Fibroblast of pulmonary artery (primary cell): ENCODE measurements around the gene WLS.

Experiments
- DNase-seq: peaks from one replicate; pipeline ENCODE4 v3.0.0-alpha.2; 2010; ENCODE audit warnings: low read depth
- H3K4me3 ChIP-seq: replicated peaks from 2 replicates; pipeline ENCODE4 v1.5.1; 2011; ENCODE audit warnings: low read depth, mild to moderate bottlenecking, control low read depth, low read length, moderate library complexity
- TF ChIP-seq, protein P1 (sequence below): IDR thresholded peaks from 2 replicates; pipeline ENCODE4 v1.5.1; 2011; ENCODE audit warnings: mild to moderate bottlenecking, control low read depth, low read length, inconsistent platforms; ENCODE audit errors: missing control alignments

Gene WLS

GRCh38 chr1:68202239-68202832, 30.0 kb downstream of the WLS start:
- H3K4me3 ChIP-seq = no peak overlapping the region
- no peak for DNase-seq
- TF ChIP-seq, protein P1, sequence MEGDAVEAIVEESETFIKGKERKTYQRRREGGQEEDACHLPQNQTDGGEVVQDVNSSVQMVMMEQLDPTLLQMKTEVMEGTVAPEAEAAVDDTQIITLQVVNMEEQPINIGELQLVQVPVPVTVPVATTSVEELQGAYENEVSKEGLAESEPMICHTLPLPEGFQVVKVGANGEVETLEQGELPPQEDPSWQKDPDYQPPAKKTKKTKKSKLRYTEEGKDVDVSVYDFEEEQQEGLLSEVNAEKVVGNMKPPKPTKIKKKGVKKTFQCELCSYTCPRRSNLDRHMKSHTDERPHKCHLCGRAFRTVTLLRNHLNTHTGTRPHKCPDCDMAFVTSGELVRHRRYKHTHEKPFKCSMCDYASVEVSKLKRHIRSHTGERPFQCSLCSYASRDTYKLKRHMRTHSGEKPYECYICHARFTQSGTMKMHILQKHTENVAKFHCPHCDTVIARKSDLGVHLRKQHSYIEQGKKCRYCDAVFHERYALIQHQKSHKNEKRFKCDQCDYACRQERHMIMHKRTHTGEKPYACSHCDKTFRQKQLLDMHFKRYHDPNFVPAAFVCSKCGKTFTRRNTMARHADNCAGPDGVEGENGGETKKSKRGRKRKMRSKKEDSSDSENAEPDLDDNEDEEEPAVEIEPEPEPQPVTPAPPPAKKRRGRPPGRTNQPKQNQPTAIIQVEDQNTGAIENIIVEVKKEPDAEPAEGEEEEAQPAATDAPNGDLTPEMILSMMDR = no peak

DNA sequence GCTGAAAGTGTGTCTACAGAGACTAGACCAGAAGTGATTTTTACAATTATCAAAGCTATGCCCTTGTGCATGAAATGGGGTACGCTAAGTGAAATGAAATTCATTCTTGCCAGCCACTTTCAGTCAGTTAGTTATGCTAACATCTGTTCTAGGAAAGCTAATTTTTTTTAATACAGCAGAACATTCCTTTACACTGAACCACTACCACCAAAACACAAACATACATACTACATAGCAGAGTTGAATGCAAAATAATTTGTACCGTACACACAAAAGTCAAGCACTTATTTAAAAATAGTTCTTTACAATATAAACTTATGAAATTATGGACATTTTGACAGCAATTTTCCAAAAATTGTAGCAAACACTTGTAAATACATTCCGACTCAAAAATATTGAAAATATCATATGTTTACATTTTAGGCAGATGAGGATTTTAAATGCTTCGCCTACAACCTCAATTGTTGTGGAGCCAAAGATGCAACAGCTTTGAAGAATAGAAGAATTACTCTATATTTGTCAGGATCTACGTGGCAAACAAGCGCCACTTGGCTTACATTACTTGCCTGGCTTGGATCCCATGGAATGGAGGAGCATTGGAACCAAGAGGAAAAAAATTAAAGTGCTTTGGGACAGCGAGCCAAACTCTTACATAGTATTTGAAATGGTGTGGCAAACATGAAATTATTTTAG, 30.6 kb downstream of the WLS start:
- TF ChIP-seq, protein P1 = no peak

DNA sequence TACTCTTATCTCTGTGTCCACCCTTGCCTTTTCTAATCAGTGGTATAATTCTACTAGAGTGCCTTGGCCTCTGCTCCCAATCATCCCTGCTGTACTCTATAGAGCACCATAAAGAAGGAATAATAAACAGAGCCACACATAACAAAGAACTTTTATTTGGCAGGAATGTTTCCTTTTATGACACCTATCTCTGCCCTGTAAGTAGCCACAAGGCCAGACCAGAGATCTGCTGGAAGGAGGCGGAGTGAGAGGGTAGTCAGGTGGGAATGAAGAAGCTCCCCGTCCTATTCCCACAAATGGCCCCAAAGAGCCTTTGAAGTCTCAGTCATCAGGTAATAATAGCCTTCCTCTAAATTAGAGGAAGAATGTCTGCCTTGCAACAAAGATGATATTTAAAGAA, 32.7 kb downstream of the WLS start:
- H3K4me3 ChIP-seq = no peak overlapping the region
- TF ChIP-seq, protein P1 = no peak
- DNase-seq = no peak

More for the DNA sequence above, 30.6 kb downstream of the WLS start:
- H3K4me3 ChIP-seq = no peak overlapping the region
- DNase-seq = no peak

DNA sequence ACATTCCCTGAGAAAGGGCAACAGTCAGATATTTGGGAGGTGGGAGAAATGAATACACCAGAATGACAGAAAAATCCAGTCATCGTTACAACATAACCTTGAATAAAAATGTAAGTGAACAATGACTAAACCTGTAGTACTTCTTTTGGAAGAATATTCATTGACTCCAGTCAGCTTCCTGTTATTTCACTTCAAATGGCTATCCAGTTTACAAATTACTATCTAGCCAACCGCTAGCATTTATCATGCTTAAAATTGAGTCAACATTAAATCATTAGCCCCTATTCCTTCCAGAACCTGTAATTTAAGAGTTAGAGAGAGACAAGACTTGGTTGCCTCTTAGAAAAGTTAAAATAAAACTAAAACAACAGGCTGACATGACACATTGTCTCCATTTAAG, 33.6 kb downstream of the WLS start:
- no peak overlapping the region for H3K4me3 ChIP-seq
- TF ChIP-seq, protein P1 = no peak
- peak; percentile 62 for DNase-seq

- DNase-seq = no peak
- TF ChIP-seq, protein P1 = no peak
- H3K4me3 ChIP-seq = no peak overlapping the region
These were observed 34.4 kb downstream of the WLS start for GRCh38 chr1:68197891-68198290.

GRCh38 chr1:68197461-68197860, 34.9 kb downstream of the WLS start:
- no peak overlapping the region for H3K4me3 ChIP-seq
- TF ChIP-seq, protein P1 = no peak
- DNase-seq = no peak

- no peak overlapping the region for H3K4me3 ChIP-seq
- DNase-seq = no peak
- TF ChIP-seq, protein P1 = no peak
These were observed 35.6 kb downstream of the WLS start for GRCh38 chr1:68196676-68197075.
